ENCODE data around the gene TMPRSS13. TPM values are rescaled to one million over a fixed set of nuclear protein-coding genes. Genes with fewer than 3 reads are reported as not detected.

TMPRSS13 gene
- total RNA-seq, 2 experiments from 2014 or later, result 1.2 to 1.7 TPM

DNA sequence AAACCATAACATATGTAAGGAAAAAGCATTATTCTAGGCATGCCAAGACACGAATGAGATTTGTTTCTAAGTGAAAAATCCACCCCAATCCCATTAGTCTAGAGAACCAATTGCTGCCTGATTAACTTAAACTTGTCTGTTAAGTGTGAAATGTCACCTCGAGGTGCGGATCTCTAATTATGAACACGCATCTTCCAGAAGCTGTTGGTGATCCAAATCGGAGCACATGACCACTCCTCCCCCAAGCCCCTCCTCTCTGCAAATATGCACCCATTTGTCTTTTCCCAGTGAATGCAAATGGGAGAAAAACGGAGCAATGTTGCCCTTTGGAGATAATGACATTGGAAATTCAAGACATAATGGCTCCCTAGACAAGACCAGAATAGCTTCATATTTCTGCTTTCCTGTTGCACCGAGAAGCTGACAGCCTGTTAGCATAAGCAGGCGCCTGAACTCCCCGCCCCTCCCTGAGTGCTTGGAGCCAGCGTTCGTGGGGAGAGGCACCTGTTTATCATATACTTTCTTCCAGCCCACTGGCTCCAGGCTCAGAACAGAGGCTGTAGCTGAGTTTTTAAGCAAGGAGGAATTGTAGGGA, 46.8 kb downstream of the TMPRSS13 start:
- ChIA-PET POLR2A (no interaction called here), CTCF (interaction anchor here (1.1 to 1.3 kb wide), 2 partner anchors 59 to 64 kb away, joined by 3 read pairs; no protein-coding TSS in a partner anchor)

DNA sequence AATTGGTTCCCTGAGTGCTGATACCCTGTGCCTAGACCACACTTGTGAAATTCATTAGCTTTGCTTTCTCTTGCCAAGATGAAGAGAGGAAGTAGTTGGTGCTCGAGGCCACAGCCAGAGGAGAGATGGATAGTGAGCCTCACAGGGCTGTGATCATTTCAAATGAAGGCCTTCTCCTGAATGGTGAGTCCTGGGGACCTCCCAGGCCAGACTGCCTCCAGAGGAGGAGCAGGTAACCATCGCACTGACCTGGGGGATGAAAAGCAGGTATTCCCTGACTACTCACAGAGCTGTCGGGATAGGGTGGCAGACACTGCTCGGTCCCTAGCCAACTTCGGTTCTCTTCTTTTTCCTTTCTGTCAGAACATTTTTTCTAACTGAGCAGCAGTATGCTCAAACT, 48.0 kb downstream of the TMPRSS13 start:
- CTCF ChIA-PET, result interaction anchor here (1.3 kb wide), 1 partner anchor 65 kb away, joined by 3 read pairs; no protein-coding TSS in a partner anchor
- POLR2A ChIA-PET, result no interaction called here

DNA sequence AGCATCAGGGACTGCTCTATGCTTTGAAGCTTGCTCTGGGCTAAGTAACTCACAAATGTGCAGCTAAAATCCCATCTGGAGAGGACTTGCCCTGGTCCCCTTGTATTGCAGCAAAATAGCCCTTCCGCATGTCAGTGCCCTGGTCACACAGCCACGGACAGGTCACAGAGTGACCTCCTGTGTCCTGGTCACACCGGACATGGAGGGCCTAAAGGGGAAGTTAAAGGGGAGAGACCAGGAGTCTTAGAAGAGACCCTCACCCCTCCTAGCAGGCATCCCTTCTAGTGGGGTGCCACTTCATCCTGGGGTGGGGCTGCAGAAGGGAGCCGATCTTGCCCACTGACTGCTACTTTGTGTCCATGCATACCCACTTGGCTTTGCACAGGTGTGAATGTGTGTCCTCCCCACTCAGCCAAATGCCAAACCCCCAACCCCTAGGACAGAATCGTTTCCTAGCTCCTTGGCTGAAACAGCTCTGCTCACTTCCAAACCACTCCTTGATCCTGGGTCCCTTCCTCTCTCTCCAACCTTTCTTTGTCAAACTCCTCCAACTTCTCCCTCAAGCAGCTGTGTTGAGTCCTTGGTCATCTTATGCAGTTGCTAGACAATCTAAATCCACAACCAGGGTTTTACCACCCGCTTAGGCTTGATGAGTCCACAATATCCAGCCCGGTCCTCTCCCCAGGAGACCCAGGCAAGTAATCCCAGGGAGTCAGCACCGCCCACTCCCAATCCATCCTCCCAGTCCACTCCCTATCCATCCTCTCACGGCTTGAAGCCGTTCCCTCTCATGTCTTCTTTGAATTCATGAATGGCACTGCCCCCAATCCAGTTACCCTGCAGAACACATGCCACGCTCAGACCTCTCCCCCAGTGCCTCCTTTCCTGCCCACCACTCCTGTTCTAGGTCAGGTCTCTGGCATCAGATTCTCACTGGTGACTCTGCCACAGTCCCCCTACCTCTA, 49.4 kb downstream of the TMPRSS13 start:
- POLR2A ChIA-PET, result no interaction called here

DNA sequence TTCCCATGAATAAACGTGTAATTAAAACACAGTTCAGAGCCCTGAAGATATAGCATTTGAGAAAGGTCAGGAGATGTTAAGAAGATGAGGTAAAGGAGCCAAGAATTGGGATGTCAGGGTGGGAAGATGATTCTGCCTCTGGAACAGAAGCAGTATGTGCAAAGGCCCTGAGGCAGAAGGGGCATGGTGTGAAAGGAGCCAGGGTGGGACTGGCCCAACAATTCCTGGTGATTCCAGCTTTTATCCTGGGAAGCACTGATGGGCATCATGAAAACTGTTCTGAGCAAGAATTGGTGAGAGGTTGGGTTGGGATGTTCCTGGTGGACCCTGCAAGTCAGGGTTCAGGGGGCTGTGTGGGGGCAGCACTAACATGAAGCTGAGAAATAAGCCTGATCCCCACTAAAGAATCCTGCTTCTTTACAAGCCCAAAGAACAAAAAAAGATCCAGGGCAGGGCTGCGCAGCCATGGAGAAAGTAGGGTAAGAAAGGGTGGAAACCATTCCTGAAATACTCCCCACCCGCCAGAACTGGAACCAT, 50.2 kb downstream of the TMPRSS13 start:
- ChIA-PET CTCF (interaction anchor here (1.3 kb wide), 1 partner anchor 68 kb away, joined by 4 read pairs; no protein-coding TSS in a partner anchor), POLR2A (no interaction called here)

More for the DNA sequence above, 49.4 kb downstream of the TMPRSS13 start:
- CTCF ChIA-PET, result interaction anchor here (1.3 kb wide), 1 partner anchor 67 kb away, joined by 4 read pairs; no protein-coding TSS in a partner anchor

DNA sequence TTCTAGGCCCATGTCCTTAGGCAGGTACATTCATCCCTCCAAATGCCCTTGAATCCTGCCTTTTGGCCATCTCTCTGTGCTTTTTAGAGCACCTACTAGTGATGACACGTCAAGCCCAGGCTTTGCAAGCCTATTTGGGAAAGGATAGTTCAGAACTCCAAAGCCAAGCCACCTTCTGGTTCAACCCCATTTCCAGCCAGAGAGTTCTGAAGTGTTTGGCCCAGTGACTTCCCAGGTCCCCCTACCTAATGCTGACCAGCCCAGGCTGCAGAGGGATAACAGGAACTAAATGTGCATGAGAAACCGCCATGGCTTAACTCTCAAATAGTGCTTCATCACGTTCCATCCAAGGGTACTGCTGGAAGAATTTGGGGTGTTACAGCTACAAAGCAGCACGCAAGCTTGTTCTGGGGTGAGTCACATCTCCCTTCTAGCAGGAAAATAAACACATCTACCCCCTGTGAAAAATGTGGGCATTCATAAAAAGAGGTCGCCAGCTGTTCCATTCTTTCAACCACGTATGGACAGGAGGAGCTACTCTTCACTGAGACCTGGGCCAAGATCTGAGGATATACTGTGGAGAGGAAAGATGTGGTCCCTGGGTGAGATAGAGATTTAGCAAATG, 50.8 kb downstream of the TMPRSS13 start:
- ChIA-PET CTCF (interaction anchor here (1.3 kb wide), 1 partner anchor 12 kb away, joined by 3 read pairs; no protein-coding TSS in a partner anchor), POLR2A (no interaction called here)

DNA sequence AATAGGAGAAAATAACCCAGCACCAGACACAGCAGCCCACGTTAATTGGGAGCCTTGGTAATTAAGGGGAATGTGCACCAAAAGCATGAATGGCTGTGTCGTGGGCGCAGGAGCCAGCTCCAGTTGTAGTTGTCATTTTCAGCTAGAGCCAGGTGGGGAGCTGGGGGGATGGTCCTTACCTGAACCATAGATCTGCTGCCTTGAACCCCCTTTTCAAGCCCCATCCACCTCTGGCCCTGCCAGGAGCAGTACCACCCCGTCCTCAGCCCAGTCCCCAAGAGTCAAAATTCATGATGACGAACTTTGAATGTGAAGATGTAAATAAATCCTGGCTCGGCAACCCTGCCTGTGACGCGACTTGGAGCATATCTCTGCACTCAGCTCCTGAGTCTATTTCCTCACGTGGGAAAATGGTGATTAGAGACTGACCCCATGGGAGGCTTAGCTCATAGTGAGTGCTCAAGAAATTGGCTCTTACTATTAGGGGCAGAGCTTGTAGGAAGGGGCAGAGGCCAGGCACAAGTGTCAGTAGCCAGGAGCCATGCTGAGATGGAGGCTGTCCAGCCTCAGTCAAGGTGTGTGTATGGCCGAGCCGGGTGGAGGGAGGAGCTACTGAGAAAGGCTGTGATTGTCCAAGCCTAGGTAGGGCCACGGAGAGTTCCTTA, 52.0 kb downstream of the TMPRSS13 start:
- POLR2A ChIA-PET, result no interaction called here
- CTCF ChIA-PET, result interaction anchor here (1.3 to 1.7 kb wide), 3 partner anchors 10 to 69 kb away, joined by 3 to 5 read pairs (median 4); no protein-coding TSS in a partner anchor

DNA sequence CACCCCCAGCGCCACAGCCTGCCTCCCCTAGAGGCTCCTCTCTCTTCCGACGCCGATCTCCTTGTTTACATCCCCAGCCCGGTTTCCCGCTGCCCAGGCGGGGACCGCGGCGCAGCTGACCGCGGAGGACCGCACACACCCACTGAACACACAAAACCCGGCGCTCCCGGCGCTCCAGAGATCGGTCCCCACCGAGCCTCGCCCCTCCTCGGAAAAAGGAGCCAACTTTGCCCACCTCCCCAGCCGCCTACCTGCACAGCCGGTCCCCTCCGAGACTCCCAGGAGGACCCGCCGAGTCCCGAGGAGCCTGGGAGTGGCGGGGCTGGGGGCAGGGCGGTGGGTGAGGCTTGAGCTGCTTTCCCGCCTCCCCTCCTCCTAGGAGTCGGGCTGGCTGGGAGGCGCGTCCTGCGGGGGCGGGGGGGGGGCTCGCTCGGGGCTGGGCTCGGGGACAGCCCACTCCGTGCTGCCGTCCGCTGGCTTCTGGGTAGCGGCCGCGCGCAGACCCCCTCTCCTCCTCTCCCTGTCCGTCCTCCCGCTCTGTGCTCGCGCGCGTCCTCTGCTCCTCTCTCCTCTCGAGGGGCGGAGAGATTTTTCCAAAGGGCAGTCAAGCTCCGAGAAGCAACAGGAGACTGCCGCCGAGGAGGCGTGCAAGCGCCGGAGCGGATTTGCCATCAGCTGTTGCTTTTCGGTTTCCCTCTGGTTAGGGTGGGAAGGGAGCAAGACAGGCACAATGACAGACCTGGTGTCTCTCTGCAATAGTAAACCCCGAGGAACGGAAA, 52.7 kb downstream of the TMPRSS13 start, which contains the start of gene FXYD6:
FXYD6 (minus strand) TSS at position 318 of the 779 bp plus-strand sequence. CDS start 33,882 bp downstream, outside the sequence.
- CTCF ChIA-PET, result interaction anchor here (1.3 to 1.7 kb wide), 4 partner anchors 8 to 70 kb away, joined by 3 to 5 read pairs (median 4); no protein-coding TSS in a partner anchor
- POLR2A ChIA-PET, result no interaction called here

DNA sequence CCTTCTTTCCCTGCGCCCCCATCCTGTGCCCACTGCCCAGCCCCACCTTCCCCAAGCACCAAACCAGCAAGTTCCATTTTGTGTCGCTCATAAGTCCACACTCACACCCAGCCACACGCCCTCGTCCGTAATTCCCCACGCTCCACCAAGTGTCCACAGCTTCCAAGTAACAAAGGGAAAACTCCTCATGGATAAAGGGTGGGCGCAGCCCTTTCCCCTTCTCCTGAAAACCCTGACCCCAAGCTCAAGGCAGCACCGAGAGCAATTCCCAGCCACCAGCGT, 53.2 kb downstream of the TMPRSS13 start:
- POLR2A ChIA-PET, result no interaction called here

DNA sequence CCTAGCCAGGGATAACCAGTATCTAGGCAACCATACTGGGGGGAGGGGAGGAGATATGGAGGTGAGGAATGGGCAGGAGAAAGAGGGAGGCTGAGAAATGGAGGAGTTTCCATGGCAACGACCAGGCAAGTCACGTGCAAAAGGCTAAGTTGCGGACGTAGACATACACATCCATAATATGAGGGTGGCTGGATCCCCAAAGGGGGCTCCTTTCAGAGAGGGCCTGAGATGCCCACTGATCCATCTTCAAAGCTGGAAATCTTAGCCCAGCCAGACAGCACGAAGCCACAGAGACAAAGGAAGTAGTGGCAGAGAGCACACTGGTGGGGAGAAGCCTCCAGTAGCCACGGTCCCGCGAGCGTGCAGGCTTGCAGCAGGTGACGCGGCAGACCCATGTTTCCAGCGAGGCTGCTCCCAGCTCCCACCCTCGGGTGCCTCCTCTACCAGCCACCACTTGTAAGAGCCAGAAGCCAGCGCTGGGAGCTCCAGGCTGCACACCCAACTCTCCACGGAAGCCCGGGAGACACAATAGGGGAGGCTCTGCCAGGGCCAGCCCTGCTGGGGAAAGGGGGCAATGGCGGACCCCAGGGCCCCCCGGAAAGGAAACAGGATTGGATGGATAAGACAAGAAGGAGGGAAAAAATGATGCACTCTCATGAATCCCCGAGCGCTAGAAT, 53.7 kb downstream of the TMPRSS13 start:
- ChIA-PET POLR2A (no interaction called here), CTCF (interaction anchor here (1.3 to 1.6 kb wide), 3 partner anchors 9 to 68 kb away, joined by 3 to 4 read pairs (median 3); no protein-coding TSS in a partner anchor)

More for the DNA sequence above, 53.2 kb downstream of the TMPRSS13 start:
- CTCF ChIA-PET, result interaction anchor here (1.3 to 1.7 kb wide), 4 partner anchors 8 to 70 kb away, joined by 3 to 5 read pairs (median 4); no protein-coding TSS in a partner anchor

DNA sequence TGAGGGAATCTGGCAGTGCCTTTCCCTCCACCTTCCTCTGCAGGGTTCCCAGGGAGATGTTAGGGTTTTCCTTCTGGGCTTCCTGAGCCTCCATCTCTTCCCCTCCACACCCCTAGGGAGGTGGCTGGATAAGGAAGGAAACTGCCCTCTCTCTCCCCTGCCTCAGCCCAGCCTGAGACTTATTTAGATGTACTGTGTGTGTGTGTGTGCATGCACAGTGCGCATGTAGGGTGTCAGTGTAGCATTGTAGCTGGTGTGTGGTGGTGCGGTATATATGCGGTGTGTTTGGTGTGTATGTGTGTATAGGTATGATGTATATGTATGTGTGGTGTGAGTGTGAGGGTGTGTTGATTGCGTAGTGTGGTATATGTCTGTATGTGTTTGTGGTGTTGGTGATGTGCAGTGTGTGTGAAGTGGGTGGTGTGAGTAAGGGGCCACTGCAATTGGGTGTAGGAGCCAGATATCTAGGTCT, 54.3 kb downstream of the TMPRSS13 start:
- ChIA-PET CTCF (no interaction called here), POLR2A (no interaction called here)

DNA sequence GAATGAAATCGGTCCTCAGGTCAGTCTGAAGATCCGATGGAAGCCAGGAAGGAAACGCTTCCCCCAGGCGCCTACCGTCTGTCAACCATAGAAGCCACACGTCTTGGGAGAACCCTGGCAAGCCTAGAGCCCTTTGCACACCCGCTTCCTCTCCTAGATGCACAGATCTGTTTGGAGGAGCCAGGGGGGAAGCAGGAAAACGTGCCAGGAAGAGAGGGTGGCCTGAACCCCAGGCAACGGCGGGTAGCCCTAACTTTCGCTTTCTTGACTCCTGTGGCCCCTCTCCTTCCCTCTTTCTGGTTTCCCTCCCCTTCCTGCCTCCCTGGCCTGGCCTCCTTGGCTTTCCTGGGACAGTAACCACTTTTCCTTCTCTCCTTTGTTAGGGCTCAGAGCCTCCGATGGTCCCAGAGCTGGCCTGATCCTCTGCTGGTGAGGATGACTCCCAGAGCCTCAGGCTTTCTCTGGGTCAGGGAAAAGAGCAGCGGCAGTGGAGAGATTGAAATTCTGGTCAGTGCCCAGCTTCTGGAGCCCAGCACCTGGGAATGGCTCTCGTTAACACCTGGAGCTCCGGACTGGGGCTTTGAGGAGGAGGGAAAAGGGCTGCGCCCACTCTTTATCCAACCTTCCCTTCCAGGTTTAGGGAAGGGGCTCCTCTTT, 54.8 kb downstream of the TMPRSS13 start:
- POLR2A ChIA-PET, result no interaction called here
- CTCF ChIA-PET, result no interaction called here

DNA sequence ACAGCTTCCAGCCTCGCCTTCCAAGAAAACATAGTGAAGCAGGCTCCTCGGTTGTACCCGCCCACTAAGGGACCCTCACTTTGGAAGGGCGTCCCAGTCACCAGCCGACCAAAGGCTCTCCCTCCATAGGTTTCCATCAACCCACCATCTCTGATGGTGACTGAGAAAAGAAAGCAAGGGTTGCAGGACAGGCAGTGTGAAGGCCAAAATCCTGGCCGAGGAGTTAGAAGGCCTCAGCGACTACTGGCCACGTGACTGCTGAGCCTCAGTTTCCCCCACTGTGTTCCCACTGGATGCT, 55.4 kb downstream of the TMPRSS13 start:
- CTCF ChIA-PET, result no interaction called here
- POLR2A ChIA-PET, result no interaction called here

DNA sequence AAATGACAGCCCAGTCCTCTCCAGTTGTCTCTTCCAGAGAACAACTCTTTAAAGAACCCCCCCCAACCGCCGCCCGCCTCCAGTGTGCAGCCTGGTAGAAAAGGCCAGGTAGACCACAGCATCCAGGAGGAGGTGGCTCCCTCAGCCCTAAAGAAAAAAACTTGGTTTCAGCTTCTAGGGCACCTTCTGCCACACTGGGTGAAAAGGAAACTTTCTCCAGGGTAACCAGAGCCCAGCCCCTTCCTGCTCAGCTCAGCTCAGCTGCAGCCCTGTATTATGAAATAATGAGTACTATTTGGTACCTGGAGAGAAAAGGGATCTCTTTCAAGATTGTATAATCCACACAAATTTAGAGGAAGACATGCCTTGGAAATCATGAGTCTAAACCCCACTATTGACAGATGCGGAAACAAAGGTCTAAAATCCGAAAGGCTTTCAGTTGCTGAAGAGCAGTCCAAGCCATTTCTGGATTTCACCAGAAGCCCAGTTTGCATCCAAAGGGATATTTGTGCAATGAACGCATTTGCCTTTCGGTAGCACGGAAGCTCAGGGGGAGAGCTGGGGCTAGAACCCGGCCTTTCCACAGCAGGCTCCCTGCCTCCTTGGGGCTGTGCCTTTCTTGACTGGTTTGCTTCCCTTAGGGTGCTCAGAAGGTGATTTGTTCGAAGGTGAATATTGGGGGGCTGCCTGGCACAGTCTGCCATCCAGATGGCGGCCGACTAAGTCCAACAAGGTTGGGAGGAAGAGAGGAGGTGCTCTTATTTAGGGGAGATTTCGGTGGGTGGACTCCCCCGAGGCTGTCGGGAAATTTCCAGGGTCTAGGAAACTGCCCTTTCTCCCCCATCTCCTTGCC, 56.0 kb downstream of the TMPRSS13 start:
- POLR2A ChIA-PET, result no interaction called here
- CTCF ChIA-PET, result no interaction called here

DNA sequence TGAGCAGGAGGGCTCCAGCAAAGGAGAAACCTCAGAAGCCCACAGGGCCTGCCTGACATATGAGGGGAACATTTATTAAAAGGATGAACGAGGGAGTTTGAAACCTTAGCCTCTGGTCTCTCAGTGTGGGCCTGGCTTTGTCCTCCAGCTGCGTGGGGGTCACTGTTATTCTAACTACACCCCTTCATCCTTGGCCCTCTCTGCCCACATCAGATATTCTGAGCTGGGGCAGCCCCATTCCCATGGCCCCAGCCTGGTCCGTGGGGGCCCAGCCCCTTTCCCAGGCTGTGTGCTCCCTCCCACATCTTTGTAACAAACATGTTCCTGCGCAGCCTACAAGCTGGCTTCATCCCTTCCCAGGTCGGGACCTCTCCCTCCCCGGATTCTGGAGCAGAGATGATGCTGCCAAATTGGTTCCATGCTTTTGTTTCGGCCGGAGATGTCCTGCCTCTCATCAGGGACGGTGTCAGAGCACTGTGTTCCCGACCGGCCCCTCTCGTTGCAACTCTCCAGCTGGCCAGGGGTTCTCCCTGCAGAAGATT, 56.7 kb downstream of the TMPRSS13 start:
- CTCF ChIA-PET, result no interaction called here
- POLR2A ChIA-PET, result no interaction called here

DNA sequence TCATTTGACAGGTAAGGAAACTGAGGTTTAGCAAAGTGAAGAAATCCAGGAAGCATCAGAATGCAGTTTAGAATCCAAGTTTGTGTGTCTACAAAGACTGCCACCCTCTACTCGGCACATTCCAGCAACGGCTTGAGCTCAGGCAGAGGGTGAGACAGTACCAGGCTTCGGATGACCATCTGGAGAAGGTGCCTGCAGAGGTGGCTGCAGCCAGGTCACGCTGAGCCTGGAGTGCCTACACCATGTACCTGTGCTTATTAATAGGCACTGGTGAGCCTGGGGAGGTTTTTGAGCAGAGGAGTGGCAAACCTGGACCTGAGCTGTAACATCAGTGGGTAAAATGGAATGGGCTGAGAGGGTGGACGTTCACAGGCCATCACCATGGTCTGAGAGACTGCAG, 57.4 kb downstream of the TMPRSS13 start:
- CTCF ChIA-PET, result interaction anchor here (0.6 kb wide), 1 partner anchor 203 kb away, joined by 3 read pairs; no protein-coding TSS in a partner anchor
- POLR2A ChIA-PET, result no interaction called here

DNA sequence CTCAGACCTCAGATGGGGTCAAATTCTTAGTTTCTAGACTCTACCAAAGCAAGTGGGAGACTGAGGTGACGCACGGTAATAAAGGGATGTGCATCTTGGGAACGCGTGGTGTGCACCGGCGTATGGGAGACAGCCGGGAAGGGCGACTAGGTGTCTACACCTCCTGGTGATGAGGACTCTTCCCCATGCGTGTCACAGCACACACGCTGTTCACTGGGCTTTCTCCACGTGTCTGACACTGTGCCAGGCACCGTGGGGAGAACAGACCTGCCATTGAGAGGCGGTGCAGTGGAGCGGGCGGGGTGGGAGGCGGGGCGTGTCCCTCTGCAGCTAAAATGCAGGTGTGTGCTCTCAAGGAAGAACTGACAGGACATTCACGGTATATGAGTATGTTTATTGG, 58.0 kb downstream of the TMPRSS13 start:
- ChIA-PET POLR2A (no interaction called here), CTCF (interaction anchor here (0.6 kb wide), 1 partner anchor 204 kb away, joined by 3 read pairs; no protein-coding TSS in a partner anchor)

All from activated CD8-positive, alpha-beta memory T cell treated with anti-CD3 and anti-CD28 coated beads for 36 hours (primary cell).